Measurements from ENCODE around the gene ABCB8. TPM values are rescaled to one million over a fixed set of nuclear protein-coding genes. Genes with fewer than 3 reads are reported as not detected.
A peak's percentile ranks its signal among the peaks of the same experiment; 100 is the strongest.

The ABCB8 gene
- total and polyA plus RNA-seq, 2 of the 4 experiments (the other 2 are of a cell fraction), result 16.3 to 26.8 TPM

- POLR2A ChIA-PET (ENCODE audit: unreplicated experiment), result no interaction called here
- H3K79me1 ChIP-seq (ENCODE audit: low read depth in 1 of 2, low read length in 2 of 2), result peaks cover 8 to 18% of the 10 kb centered on the region in 2 experiments
- H3K4me3 ChIP-seq (ENCODE audit: insufficient read depth, low read depth, low read length), result no peak overlapping the region
- no peak overlapping the region for H4K8ac ChIP-seq (ENCODE audit: low read depth in 2 of 2, low read length in 2 of 2)
- DNase-seq (no peak), ATAC-seq (ENCODE audit: low read depth) (no peak)
- H3K23ac ChIP-seq (ENCODE audit: low read depth, low read length), result no peak overlapping the region
- no peak overlapping the region for H4K5ac ChIP-seq (ENCODE audit: low read depth, low read length)
- H3K36me3 ChIP-seq (ENCODE audit: control insufficient read depth, insufficient read depth, low read length), result no peaks in the 10 kb centered on the region
- no peak overlapping the region for H2BK5ac ChIP-seq (ENCODE audit: low read depth, low read length, poor library complexity, severe bottlenecking)
- H3K9me3 ChIP-seq (ENCODE audit: control insufficient read depth, insufficient read depth, low read length), result no peaks in the 10 kb centered on the region
- H3K14ac ChIP-seq (replicated peaks; ENCODE audit: low read depth, low read length), result no peak overlapping the region
- in situ Hi-C loops (cut with MboI; ENCODE audit: low sequenced_read_pairs), result no loop called here
- H3K9ac ChIP-seq (ENCODE audit: low read depth, low read length), result no peak overlapping the region
- H4K20me1 ChIP-seq (ENCODE audit: insufficient read depth, low read length), result peaks cover 5% of the 10 kb centered on the region; the same call in 1 of the 2 replicates
- no peak overlapping the region for H3K27ac ChIP-seq (ENCODE audit: insufficient read depth, low read length)
- CTCF ChIA-PET, result no interaction called here
- H2BK20ac ChIP-seq (ENCODE audit: low read depth, low read length), result no peak overlapping the region
- H3K56ac ChIP-seq (ENCODE audit: extremely low read depth, insufficient read depth, low read length), result no peak overlapping the region
- H3K18ac ChIP-seq (ENCODE audit: low read depth, low read length), result no peak overlapping the region
- no peak overlapping the region for H2BK15ac ChIP-seq (ENCODE audit: low read depth, low read length)
- no peak for TF ChIP-seq RFX5 (IDR thresholded peaks at IDR 0.05; ENCODE audit: low read depth, low read length)
- TF ChIP-seq, protein P1, sequence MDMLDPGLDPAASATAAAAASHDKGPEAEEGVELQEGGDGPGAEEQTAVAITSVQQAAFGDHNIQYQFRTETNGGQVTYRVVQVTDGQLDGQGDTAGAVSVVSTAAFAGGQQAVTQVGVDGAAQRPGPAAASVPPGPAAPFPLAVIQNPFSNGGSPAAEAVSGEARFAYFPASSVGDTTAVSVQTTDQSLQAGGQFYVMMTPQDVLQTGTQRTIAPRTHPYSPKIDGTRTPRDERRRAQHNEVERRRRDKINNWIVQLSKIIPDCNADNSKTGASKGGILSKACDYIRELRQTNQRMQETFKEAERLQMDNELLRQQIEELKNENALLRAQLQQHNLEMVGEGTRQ (IDR thresholded peaks at IDR 0.05; ENCODE audit: low read depth, low read length), result no peak
- TF ChIP-seq RCOR1 (IDR thresholded peaks at IDR 0.05; ENCODE audit: insufficient replicate concordance, low read length), result no peak
- no peak for TF ChIP-seq CTCF (conservative IDR thresholded peaks at IDR 0.05; ENCODE audit: low read depth, low read length)
- H2AK5ac ChIP-seq (ENCODE audit: low read depth, low read length), result no peak overlapping the region
- no peak overlapping the region for H3K4me2 ChIP-seq (ENCODE audit: low read depth, low read length)
- peaks cover 3% of the 10 kb centered on the region; the same call in 1 of the 2 replicates for H3K9me1 ChIP-seq (ENCODE audit: insufficient read depth, low read length)
- no CpG with 5 or more reads among the region's 4 CpGs for WGBS, 2 experiments (ENCODE audit: extremely low coverage in 2 of 2, insufficient read length in 1 of 2)
- H3K4me1 ChIP-seq (ENCODE audit: control insufficient read depth, insufficient read depth, low read length), result peaks cover 7% of the 10 kb centered on the region
- no peaks in the 10 kb centered on the region; the same call in 1 of the 2 replicates for H3K27me3 ChIP-seq (ENCODE audit: control insufficient read depth, insufficient read depth, low read length)
- H3K4ac ChIP-seq (ENCODE audit: low read depth, low read length), result no peak overlapping the region
- dilution Hi-C loops (cut with HindIII; ENCODE audit: low sequenced_read_pairs, unreplicated experiment), result no loop called here
- intact Hi-C loops (cut with micrococcal nuclease), result no loop called here
- no peak overlapping the region for H2BK120ac ChIP-seq (ENCODE audit: low read depth, low read length)
- H2AFZ ChIP-seq (replicated peaks; ENCODE audit: low read length, poor library complexity), result no peak overlapping the region
- no TSS peak for BruUV-seq (replicated peaks)
- peak overlapping the region; percentile 61 for H2AK9ac ChIP-seq (replicated peaks; ENCODE audit: low read depth, low read length, poor library complexity)
- no peak overlapping the region for H4K91ac ChIP-seq (ENCODE audit: insufficient read depth, low read depth, low read length)
These were observed 24.8 kb downstream of the ABCB8 start for GRCh38 chr7:151053096-151053495.
